Body of pancreas (tissue), 4 donors: ENCODE data around the gene SHROOM1.

Source experiments
- CTCF ChIP-seq, 7 experiments: fragments of 450-650 bp in 4 of 7; fragments of 200-600 bp in 3 of 7; sonication (generic) in 3 of 7; IDR thresholded peaks; one replicate each; pipeline ENCODE4 v1.5.1; 2016 to 2019; ENCODE audit warnings: antibody characterized with exemption in 7 of 7
- POLR2A ChIP-seq, 3 donors: fragments of 450-650 bp; IDR thresholded peaks; one replicate each; pipeline ENCODE4 v1.6.1; 2016; ENCODE audit warnings: antibody characterized with exemption in 3 of 3, mild to moderate bottlenecking in 2 of 3

- TF ChIP-seq CTCF (IDR thresholded peaks at IDR 0.05) = no peak
- no peak for TF ChIP-seq POLR2A (IDR thresholded peaks at IDR 0.05)
Measured at GRCh38 chr5:132773114-132773513, 57.3 kb downstream of the SHROOM1 start.
